Measurements from ENCODE around the gene MYO9B.
"Not testable (repeated sequence)": the region's sequence is repeated elsewhere in the genome, so short reads cannot be mapped to it uniquely, and the experiment has no call there.

MYO9B gene

GRCh38 chr19:17159466-17160393 is 84.2 kb downstream of the MYO9B start:
- H3K27ac ChIP-seq, result no peak overlapping the region
- no peak overlapping the region for H3K4me3 ChIP-seq
- DNase-seq (ENCODE audit: low spot score), result no peak
- TF ChIP-seq, protein P1, sequence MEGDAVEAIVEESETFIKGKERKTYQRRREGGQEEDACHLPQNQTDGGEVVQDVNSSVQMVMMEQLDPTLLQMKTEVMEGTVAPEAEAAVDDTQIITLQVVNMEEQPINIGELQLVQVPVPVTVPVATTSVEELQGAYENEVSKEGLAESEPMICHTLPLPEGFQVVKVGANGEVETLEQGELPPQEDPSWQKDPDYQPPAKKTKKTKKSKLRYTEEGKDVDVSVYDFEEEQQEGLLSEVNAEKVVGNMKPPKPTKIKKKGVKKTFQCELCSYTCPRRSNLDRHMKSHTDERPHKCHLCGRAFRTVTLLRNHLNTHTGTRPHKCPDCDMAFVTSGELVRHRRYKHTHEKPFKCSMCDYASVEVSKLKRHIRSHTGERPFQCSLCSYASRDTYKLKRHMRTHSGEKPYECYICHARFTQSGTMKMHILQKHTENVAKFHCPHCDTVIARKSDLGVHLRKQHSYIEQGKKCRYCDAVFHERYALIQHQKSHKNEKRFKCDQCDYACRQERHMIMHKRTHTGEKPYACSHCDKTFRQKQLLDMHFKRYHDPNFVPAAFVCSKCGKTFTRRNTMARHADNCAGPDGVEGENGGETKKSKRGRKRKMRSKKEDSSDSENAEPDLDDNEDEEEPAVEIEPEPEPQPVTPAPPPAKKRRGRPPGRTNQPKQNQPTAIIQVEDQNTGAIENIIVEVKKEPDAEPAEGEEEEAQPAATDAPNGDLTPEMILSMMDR (IDR thresholded peaks at IDR 0.05), result no peak

- H3K27ac ChIP-seq, result no peak overlapping the region
- no peak overlapping the region for H3K4me3 ChIP-seq
- TF ChIP-seq, protein P1 (IDR thresholded peaks at IDR 0.05), result no peak
- no peak for DNase-seq (ENCODE audit: low spot score)
These were observed 85.3 kb downstream of the MYO9B start for GRCh38 chr19:17160908-17161307.

DNA sequence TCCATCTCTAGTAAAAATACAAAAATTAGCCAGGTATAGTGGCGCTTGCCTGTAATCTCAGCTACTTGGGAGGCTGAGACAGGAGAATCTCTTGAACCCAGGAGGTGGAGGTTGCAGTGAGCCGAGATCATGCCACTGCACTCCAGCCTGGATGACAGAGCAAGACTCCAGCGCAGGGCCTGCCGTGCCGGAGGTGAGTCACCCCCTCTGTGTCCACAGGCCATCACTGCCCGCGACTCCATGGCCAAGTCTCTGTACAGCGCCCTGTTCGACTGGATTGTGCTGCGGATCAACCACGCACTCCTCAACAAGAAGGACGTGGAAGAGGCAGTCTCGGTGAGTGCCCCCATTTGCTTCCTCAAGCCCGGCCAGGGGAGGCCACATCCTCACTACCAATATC is 86.6 kb downstream of the MYO9B start:
- H3K4me3 ChIP-seq; DNase-seq (ENCODE audit: low spot score); H3K27ac ChIP-seq: not testable (repeated sequence)

- TF ChIP-seq, protein P1 (IDR thresholded peaks at IDR 0.05), result no peak
- Histone ChIP-seq H3K27ac (no peak overlapping the region), H3K4me3 (no peak overlapping the region)
- DNase-seq (ENCODE audit: low spot score), result no peak
These were observed 87.0 kb downstream of the MYO9B start for GRCh38 chr19:17162580-17162979.

- Histone ChIP-seq H3K4me3 (no peak overlapping the region), H3K27ac (no peak overlapping the region)
These were observed 88.1 kb downstream of the MYO9B start for GRCh38 chr19:17163652-17164051.

DNA sequence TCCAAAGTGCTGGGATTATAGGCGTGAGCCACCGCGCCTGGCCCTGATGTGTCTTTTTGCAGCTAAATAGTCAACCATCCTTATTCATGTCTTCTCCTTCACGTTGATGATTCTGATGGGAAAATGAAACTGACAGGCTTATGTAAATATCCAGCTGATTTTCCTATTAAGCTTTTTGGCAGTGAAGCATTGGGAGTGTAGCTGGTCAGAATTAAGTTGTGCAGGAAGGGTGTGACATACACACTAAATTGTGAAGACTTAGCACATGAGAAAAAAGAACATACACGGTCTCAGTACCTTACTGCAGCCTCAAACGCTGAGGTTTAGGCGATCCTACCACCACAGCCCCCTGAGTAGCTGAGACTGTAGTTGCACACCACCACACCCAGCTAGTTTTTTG is 89.1 kb downstream of the MYO9B start:
- no peak overlapping the region for H3K4me3 ChIP-seq
- TF ChIP-seq, protein P1 (IDR thresholded peaks at IDR 0.05), result no peak
- DNase-seq (ENCODE audit: low spot score), result no peak
- no peak overlapping the region for H3K27ac ChIP-seq

More at GRCh38 chr19:17163652-17164051, 88.1 kb downstream of the MYO9B start:
- no peak for DNase-seq (ENCODE audit: low spot score)
- TF ChIP-seq, protein P1 (IDR thresholded peaks at IDR 0.05), result no peak

DNA sequence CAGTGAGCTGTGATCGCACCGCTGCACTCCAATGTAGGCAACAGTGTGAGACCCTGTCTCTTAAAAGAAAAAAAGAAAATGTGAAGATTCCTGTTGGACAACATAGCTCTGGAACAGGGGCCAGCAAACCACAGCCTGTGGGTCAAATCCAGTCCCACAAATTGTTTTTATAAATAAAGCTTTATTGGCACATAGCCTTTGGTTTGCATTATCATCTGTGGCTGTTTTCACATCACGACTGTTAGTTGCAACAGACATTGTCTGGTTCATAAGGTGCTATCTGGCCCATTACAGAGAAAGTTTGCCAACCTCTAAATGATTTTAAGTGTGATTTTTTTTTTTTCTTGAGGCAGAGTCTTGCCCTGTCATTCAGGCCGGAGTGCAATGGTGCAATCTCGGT is 90.1 kb downstream of the MYO9B start:
- H3K4me3 ChIP-seq, result no peak overlapping the region
- DNase-seq (ENCODE audit: low spot score), result no peak
- H3K27ac ChIP-seq, result no peak overlapping the region
- TF ChIP-seq, protein P1 (IDR thresholded peaks at IDR 0.05), result no peak

Measured in coronary artery (tissue), 2 donors.